GDM1 (cell line): ENCODE measurements around the gene LAMA2.
"Not testable (repeated sequence)": the region's sequence is repeated elsewhere in the genome, so short reads cannot be mapped to it uniquely, and the experiment has no call there.

ENCODE experiments used
- DNase-seq: peaks from one replicate; lab custom pipeline; 2025; lab: John Stamatoyannopoulos, UW

The LAMA2 gene

GRCh38 chr6:129073051-129073450 is 190.1 kb downstream of the LAMA2 start:
- no peak for DNase-seq

GRCh38 chr6:129073691-129074395 is 190.9 kb downstream of the LAMA2 start:
- no peak for DNase-seq

GRCh38 chr6:129084406-129084805 is 201.5 kb downstream of the LAMA2 start:
- no peak for DNase-seq

- not testable (repeated sequence) for DNase-seq
Observed at GRCh38 chr6:129088481-129088880, 205.5 kb downstream of the LAMA2 start.

GRCh38 chr6:129089357-129089756 is 206.4 kb downstream of the LAMA2 start:
- DNase-seq = no peak

- no peak for DNase-seq
Observed at GRCh38 chr6:129094147-129094546, 211.2 kb downstream of the LAMA2 start.

GRCh38 chr6:129096651-129097290 is 213.8 kb downstream of the LAMA2 start:
- DNase-seq = no peak

GRCh38 chr6:129098061-129098553 is 215.2 kb downstream of the LAMA2 start:
- DNase-seq = no peak

- no peak for DNase-seq
Observed at GRCh38 chr6:129099696-129100095, 216.8 kb downstream of the LAMA2 start.

- no peak for DNase-seq
Observed at GRCh38 chr6:129100164-129100563, 217.2 kb downstream of the LAMA2 start.

- DNase-seq = no peak
Observed at GRCh38 chr6:129102741-129103140, 219.8 kb downstream of the LAMA2 start.

- DNase-seq = no peak
Observed at GRCh38 chr6:129104131-129104530, 221.2 kb downstream of the LAMA2 start.

- DNase-seq = no peak
Observed at GRCh38 chr6:129104560-129104959, 221.6 kb downstream of the LAMA2 start.

- no peak for DNase-seq
Observed at GRCh38 chr6:129105035-129105434, 222.1 kb downstream of the LAMA2 start.

- DNase-seq = no peak
Observed at GRCh38 chr6:129105793-129106192, 222.9 kb downstream of the LAMA2 start.

GRCh38 chr6:129108337-129108736 is 225.4 kb downstream of the LAMA2 start:
- DNase-seq = no peak

- DNase-seq = no peak
Observed at GRCh38 chr6:129110690-129111343, 227.9 kb downstream of the LAMA2 start.

- no peak for DNase-seq
Observed at GRCh38 chr6:129111346-129111745, 228.4 kb downstream of the LAMA2 start.

- no peak for DNase-seq
Observed at GRCh38 chr6:129111853-129112252, 228.9 kb downstream of the LAMA2 start.

- no peak for DNase-seq
Observed at GRCh38 chr6:129112591-129112990, 229.7 kb downstream of the LAMA2 start.

- DNase-seq = no peak
Observed at GRCh38 chr6:129113637-129114036, 230.7 kb downstream of the LAMA2 start.

- DNase-seq = no peak
Observed at GRCh38 chr6:129114636-129115391, 231.9 kb downstream of the LAMA2 start.
